NCI-H446 (cell line): Measurements from ENCODE around the gene PPME1.
"Not testable (repeated sequence)": the region's sequence is repeated elsewhere in the genome, so short reads cannot be mapped to it uniquely, and the experiment has no call there.

Source experiments
- DNase-seq, 2 experiments: peaks; one replicate each; lab custom pipeline; 2025; lab: John Stamatoyannopoulos, UW

The PPME1 gene, protein sequence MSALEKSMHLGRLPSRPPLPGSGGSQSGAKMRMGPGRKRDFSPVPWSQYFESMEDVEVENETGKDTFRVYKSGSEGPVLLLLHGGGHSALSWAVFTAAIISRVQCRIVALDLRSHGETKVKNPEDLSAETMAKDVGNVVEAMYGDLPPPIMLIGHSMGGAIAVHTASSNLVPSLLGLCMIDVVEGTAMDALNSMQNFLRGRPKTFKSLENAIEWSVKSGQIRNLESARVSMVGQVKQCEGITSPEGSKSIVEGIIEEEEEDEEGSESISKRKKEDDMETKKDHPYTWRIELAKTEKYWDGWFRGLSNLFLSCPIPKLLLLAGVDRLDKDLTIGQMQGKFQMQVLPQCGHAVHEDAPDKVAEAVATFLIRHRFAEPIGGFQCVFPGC

GRCh38 chr11:74170694-74171629 lies at the start of gene PPME1, which contains the start of gene C2CD3:
TSS of gene PPME1 (plus strand) at chr11:74171289. CDS start at chr11:74171422, 133 bp downstream.
TSS of gene C2CD3 (minus strand) at chr11:74171002. CDS start at chr11:74170792, 210 bp downstream.
- DNase-seq = peak; percentile 98 to 100

GRCh38 chr11:74121804-74122203 lies 49.3 kb upstream of the PPME1 start:
- no peak for DNase-seq

GRCh38 chr11:74123008-74123448 lies 48.1 kb upstream of the PPME1 start:
- no peak for DNase-seq

GRCh38 chr11:74129121-74129520 lies 42.0 kb upstream of the PPME1 start:
- not testable (repeated sequence) for DNase-seq

DNA sequence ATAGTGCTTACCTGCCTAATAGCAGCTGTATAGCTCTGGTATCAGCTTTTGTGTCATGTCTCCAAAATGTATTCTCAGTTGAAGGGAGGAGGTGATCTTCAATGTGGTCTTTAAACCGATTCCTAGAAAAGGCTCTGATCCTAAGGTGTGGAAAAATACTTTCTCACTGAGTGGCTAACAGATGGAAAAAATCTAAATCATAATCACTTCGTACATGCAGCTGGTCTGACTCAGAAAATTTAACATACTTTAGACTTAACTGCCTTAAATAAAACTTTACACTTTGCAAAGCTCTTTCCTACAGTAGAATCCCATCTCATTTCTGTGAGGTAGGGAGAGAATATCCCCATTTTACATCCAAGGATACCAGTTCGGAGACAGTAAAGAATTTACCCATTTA lies 38.3 kb upstream of the PPME1 start:
- DNase-seq = no peak

DNA sequence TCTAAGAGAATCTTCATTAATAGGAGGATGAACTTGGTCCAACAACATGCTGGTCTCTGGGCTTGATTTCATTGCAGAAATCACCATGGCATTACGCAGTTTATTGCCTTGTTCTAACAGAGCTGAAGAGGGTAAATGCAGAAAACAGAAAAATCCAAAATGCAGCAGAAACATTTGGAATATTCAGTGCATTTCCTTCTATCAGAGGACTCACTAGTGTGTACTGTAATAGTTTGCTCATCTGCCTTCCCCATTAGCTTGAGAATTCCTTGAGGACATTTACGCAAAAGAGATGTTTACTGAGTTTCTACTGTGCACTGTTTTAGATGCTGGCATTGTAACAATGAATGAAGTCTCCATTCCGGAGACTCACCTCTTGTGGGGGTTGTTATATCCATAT lies 37.7 kb upstream of the PPME1 start:
- no peak for DNase-seq

- DNase-seq = no peak
These were observed 36.4 kb upstream of the PPME1 start for GRCh38 chr11:74134661-74135060.

DNA sequence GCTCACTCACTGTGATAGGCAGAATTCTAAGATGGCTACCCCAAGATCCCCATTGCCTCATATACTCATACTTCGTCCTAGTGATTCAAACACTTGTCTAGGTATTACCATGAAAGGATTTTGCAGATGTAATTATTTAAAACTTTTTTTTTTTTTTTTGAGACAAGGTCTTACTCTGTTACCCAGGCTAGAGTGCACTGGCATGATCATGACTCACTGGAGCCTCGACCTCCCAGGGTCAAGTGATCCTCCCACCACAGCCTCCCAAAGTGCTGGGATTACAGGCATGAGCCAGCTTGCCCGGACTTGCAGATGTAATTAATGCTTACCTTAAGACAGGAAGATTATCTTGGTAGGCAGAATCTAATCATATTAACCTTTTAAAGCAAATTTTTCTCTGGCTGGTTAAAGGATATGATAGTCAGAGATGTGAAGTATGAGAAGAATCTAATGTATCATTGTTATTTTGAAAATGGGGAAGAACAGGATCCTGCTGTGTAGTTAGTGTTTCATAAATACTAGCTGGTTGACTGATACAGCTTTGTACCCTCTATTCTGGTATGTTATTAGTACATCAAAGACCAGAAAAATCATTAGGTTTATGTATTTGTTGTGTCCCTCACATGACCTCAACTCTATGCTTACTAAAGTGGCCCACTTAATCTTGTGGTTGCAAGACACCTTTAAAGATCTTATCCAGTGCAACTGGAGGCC lies 35.8 kb upstream of the PPME1 start:
- DNase-seq = no peak

- DNase-seq = no peak
These were observed 33.1 kb upstream of the PPME1 start for GRCh38 chr11:74138021-74138420.

DNA sequence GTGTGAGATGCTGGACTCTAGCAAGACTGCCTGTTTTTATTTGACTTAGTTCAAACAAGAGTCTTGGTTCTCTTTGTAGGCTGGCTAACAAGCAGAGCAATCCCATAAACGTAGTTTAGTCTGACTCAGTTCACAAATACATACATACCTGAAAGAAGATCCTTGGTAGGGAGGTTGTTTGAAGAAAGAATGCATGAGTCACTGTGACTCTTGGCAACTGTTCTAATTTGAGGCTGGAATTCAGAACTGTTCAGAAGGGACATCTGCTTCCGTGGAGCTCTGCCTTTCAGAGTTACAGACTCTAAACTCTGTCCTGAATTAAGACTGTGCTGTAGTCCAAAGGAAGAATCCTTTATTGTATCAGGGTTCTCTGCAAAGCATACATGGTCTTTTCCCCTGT lies 32.5 kb upstream of the PPME1 start:
- DNase-seq = peak; percentile 64 to 87

DNA sequence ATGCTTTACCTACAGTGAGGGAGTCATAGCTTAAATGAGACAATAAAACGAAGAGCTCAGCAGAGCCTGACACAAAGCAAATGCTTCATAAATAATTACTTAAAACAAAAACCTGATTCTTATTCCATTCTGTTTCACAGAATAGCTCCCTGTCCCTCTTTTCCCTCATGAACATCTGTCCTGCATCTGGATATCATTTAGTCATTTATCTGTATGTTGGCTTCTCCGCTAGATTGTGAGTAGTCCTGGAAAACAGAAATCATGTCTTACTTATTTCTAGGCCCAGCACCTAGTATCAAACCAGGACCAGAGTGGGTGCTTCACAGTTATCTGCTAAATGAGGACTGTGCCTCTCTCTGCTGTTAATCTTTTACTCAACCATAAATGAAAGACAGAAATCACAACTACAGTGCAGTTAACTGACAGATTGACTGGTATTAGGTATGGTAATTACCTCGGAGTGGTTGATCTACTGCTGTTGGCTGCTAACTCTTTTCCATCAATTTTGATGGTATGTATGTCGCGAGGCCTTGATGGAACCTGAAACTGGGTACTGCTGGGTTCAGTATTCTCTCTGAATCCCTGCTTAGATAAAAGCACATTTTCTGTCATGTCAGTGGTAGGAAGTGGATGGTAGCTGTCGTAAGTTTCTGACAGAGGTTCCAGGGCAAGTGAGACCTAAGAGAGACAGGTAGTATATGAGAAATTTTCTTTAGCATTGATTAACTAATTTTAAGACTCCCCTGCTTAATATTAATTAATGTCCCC lies 31.8 kb upstream of the PPME1 start:
- no peak for DNase-seq

GRCh38 chr11:74139919-74140431 lies 31.1 kb upstream of the PPME1 start:
- not testable (repeated sequence) for DNase-seq

DNA sequence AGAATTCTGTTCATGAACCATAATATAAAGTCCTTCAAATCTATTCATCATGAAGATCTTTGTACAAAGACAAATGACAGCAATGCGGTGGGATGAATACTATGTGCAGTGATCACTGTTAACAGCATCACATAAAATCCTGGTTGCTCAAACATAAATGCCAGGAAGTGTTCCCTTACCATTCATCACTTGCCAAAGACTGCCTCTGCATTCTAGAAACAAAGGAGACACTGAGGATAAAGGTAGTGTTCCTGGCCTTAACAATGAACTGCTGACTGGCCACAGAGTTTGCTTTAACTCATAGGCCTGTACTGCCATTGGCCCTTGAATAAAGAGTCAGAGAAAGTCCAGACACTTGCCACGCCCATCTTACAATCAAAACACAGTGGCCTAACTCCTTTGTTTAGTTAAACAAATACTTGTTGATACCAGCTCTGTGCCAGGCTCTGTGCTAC lies 29.8 kb upstream of the PPME1 start:
- DNase-seq = no peak

DNA sequence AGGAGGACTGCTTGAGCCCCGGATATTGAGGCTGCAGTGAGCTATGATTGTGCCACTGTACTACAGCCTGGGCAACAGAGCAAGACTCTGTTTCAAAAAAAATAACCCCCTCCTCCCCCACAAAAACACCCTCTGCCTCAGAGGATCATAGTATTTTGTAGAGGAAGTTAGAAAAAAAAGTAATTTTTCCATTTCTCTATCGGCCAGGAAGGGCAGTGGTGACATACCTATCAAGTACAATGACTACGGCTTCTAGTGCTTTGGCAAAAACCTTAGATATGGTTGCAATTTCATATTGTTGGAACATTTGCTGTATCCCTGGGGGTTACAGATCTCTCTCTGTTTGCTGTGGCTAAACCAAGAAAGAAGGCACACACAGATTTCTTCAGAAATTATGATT lies 29.2 kb upstream of the PPME1 start:
- no peak for DNase-seq

GRCh38 chr11:74142624-74143023 lies 28.5 kb upstream of the PPME1 start:
- DNase-seq = no peak

DNA sequence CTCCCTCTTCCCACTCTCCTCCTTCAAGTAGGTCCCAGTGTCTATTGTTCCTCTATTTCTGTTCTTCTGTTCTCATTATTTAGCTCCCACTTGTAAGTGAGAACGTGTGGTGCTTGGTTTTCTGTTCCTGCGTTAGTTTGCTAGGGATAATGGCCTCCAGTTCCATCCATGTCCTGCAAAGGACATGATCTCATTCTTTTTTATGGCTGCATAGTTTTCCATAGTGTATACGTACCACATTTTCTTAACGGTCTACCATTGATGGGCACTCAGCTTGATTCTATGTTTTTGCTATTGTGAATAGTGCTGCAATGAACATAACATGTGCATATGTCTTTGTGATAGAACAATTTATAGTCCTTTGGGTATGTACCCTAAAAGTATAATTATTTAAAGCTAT lies 26.5 kb upstream of the PPME1 start:
- DNase-seq = no peak

- DNase-seq = no peak
These were observed 23.7 kb upstream of the PPME1 start for GRCh38 chr11:74147199-74147929.

- DNase-seq = no peak
These were observed 17.9 kb upstream of the PPME1 start for GRCh38 chr11:74153224-74153623.

DNA sequence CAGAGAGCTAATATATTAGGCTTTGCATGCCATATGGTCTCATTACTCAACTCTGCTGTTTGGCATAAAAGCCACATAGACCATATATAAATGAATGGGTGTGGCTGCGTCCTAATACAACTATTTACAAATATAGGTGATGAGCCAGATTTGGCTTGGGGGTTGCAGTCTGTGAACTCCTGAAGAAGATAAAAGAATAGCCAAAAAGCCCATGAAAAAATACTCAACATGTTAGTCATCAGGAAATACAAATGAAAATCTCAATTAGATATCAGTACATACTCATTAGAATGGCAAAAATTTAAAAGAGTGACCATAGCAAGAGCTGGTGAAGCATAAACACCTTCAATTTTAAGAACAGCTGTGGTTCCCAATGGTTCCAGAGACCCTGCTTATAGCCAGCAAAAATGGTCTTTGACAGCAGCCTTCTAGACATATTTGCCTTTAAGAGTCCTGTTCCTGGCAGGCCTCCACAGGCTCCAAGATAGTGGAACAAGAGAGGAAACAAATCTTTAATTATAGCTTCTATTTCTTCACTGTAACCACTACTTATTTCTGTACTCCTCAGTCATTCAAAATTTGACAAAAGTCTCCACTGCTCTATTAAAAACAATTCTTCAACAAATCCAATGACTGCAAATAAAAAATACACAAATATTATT lies 16.3 kb upstream of the PPME1 start:
- DNase-seq = peak; percentile 67 to 81

GRCh38 chr11:74157169-74157568 lies 13.9 kb upstream of the PPME1 start:
- DNase-seq = no peak
